ENCODE results near the gene PTBP1.

PTBP1 gene

GRCh38 chr19:778910-779653, 18.2 kb upstream of the PTBP1 start:
- Histone ChIP-seq H3K9me3 (ENCODE audit: control insufficient read depth, low read length) (no peaks in the 10 kb centered on the region), H3K36me3 (ENCODE audit: control insufficient read depth, insufficient read depth, low read length) (no peaks in the 10 kb centered on the region), H3K4me3 (ENCODE audit: low read length) (no peak overlapping the region), H3K9ac (ENCODE audit: low read length) (no peak overlapping the region), H3K4me1 (ENCODE audit: control insufficient read depth, insufficient read depth, low read length) (peaks cover 18% of the 10 kb centered on the region), H3K27me3 (ENCODE audit: control insufficient read depth, insufficient read depth, low read length) (peaks cover 11% of the 10 kb centered on the region)

GRCh38 chr19:780935-781334, 16.3 kb upstream of the PTBP1 start:
- peaks cover 11% of the 10 kb centered on the region for H3K27me3 ChIP-seq (ENCODE audit: control insufficient read depth, insufficient read depth, low read length)
- no peaks in the 10 kb centered on the region for H3K9me3 ChIP-seq (ENCODE audit: control insufficient read depth, low read length)
- no peak overlapping the region for H3K4me3 ChIP-seq (ENCODE audit: low read length)
- H3K4me1 ChIP-seq (ENCODE audit: control insufficient read depth, insufficient read depth, low read length), result peaks cover 18% of the 10 kb centered on the region
- H3K36me3 ChIP-seq (ENCODE audit: control insufficient read depth, insufficient read depth, low read length), result no peaks in the 10 kb centered on the region
- H3K9ac ChIP-seq (ENCODE audit: low read length), result no peak overlapping the region

GRCh38 chr19:781800-782184, 15.5 kb upstream of the PTBP1 start:
- Histone ChIP-seq H3K9me3 (ENCODE audit: control insufficient read depth, low read length) (no peaks in the 10 kb centered on the region), H3K4me3 (ENCODE audit: low read length) (no peak overlapping the region), H3K36me3 (ENCODE audit: control insufficient read depth, insufficient read depth, low read length) (no peaks in the 10 kb centered on the region), H3K27me3 (ENCODE audit: control insufficient read depth, insufficient read depth, low read length) (peaks cover 11% of the 10 kb centered on the region), H3K4me1 (ENCODE audit: control insufficient read depth, insufficient read depth, low read length) (peaks cover 18% of the 10 kb centered on the region), H3K9ac (ENCODE audit: low read length) (no peak overlapping the region)

- no peaks in the 10 kb centered on the region for H3K36me3 ChIP-seq (ENCODE audit: control insufficient read depth, insufficient read depth, low read length)
- peak overlapping the region; percentile 50 for H3K9ac ChIP-seq (ENCODE audit: low read length)
- peaks cover 18% of the 10 kb centered on the region for H3K4me1 ChIP-seq (ENCODE audit: control insufficient read depth, insufficient read depth, low read length)
- no peak overlapping the region for H3K4me3 ChIP-seq (ENCODE audit: low read length)
- H3K9me3 ChIP-seq (ENCODE audit: control insufficient read depth, low read length), result no peaks in the 10 kb centered on the region
- peaks cover 11% of the 10 kb centered on the region for H3K27me3 ChIP-seq (ENCODE audit: control insufficient read depth, insufficient read depth, low read length)
Measured at GRCh38 chr19:782185-782877, 14.9 kb upstream of the PTBP1 start.

- H3K9ac ChIP-seq (ENCODE audit: low read length), result peak overlapping the region; percentile 50
- H3K4me3 ChIP-seq (ENCODE audit: low read length), result no peak overlapping the region
- H3K4me1 ChIP-seq (ENCODE audit: control insufficient read depth, insufficient read depth, low read length), result peaks cover 18% of the 10 kb centered on the region
- no peaks in the 10 kb centered on the region for H3K36me3 ChIP-seq (ENCODE audit: control insufficient read depth, insufficient read depth, low read length)
- H3K9me3 ChIP-seq (ENCODE audit: control insufficient read depth, low read length), result no peaks in the 10 kb centered on the region
- H3K27me3 ChIP-seq (ENCODE audit: control insufficient read depth, insufficient read depth, low read length), result peaks cover 11% of the 10 kb centered on the region
Measured at GRCh38 chr19:782878-783668, 14.2 kb upstream of the PTBP1 start.

- Histone ChIP-seq H3K9ac (ENCODE audit: low read length) (no peak overlapping the region), H3K4me1 (ENCODE audit: control insufficient read depth, insufficient read depth, low read length) (peaks cover 18% of the 10 kb centered on the region), H3K4me3 (ENCODE audit: low read length) (no peak overlapping the region), H3K9me3 (ENCODE audit: control insufficient read depth, low read length) (no peaks in the 10 kb centered on the region), H3K36me3 (ENCODE audit: control insufficient read depth, insufficient read depth, low read length) (no peaks in the 10 kb centered on the region), H3K27me3 (ENCODE audit: control insufficient read depth, insufficient read depth, low read length) (peaks cover 11% of the 10 kb centered on the region)
Measured at GRCh38 chr19:784541-784940, 12.7 kb upstream of the PTBP1 start.

- Histone ChIP-seq H3K4me3 (ENCODE audit: low read length) (no peak overlapping the region), H3K9me3 (ENCODE audit: control insufficient read depth, low read length) (no peaks in the 10 kb centered on the region), H3K4me1 (ENCODE audit: control insufficient read depth, insufficient read depth, low read length) (peaks cover 10% of the 10 kb centered on the region), H3K36me3 (ENCODE audit: control insufficient read depth, insufficient read depth, low read length) (no peaks in the 10 kb centered on the region), H3K27me3 (ENCODE audit: control insufficient read depth, insufficient read depth, low read length) (peaks cover 3% of the 10 kb centered on the region), H3K9ac (ENCODE audit: low read length) (no peak overlapping the region)
Measured at GRCh38 chr19:787536-787935, 9.7 kb upstream of the PTBP1 start.

- H3K9ac ChIP-seq (ENCODE audit: low read length), result no peak overlapping the region
Measured at GRCh38 chr19:788686-788982, 8.6 kb upstream of the PTBP1 start.

GRCh38 chr19:788983-789700, 8.1 kb upstream of the PTBP1 start:
- no peaks in the 10 kb centered on the region for H3K27me3 ChIP-seq (ENCODE audit: control insufficient read depth, insufficient read depth, low read length)
- no peak overlapping the region for H3K4me3 ChIP-seq (ENCODE audit: low read length)
- H3K9ac ChIP-seq (ENCODE audit: low read length), result no peak overlapping the region
- no peaks in the 10 kb centered on the region for H3K9me3 ChIP-seq (ENCODE audit: control insufficient read depth, low read length)
- H3K4me1 ChIP-seq (ENCODE audit: control insufficient read depth, insufficient read depth, low read length), result no peaks in the 10 kb centered on the region
- no peaks in the 10 kb centered on the region for H3K36me3 ChIP-seq (ENCODE audit: control insufficient read depth, insufficient read depth, low read length)

More at GRCh38 chr19:788686-788982, 8.6 kb upstream of the PTBP1 start:
- Histone ChIP-seq H3K27me3 (ENCODE audit: control insufficient read depth, insufficient read depth, low read length) (no peaks in the 10 kb centered on the region), H3K9me3 (ENCODE audit: control insufficient read depth, low read length) (no peaks in the 10 kb centered on the region), H3K4me1 (ENCODE audit: control insufficient read depth, insufficient read depth, low read length) (no peaks in the 10 kb centered on the region), H3K36me3 (ENCODE audit: control insufficient read depth, insufficient read depth, low read length) (no peaks in the 10 kb centered on the region), H3K4me3 (ENCODE audit: low read length) (no peak overlapping the region)

GRCh38 chr19:789701-790060, 7.6 kb upstream of the PTBP1 start:
- no peaks in the 10 kb centered on the region for H3K4me1 ChIP-seq (ENCODE audit: control insufficient read depth, insufficient read depth, low read length)
- no peak overlapping the region for H3K4me3 ChIP-seq (ENCODE audit: low read length)
- H3K27me3 ChIP-seq (ENCODE audit: control insufficient read depth, insufficient read depth, low read length), result no peaks in the 10 kb centered on the region
- no peak overlapping the region for H3K9ac ChIP-seq (ENCODE audit: low read length)
- no peaks in the 10 kb centered on the region for H3K9me3 ChIP-seq (ENCODE audit: control insufficient read depth, low read length)
- H3K36me3 ChIP-seq (ENCODE audit: control insufficient read depth, insufficient read depth, low read length), result no peaks in the 10 kb centered on the region

GRCh38 chr19:791007-791566, 6.2 kb upstream of the PTBP1 start:
- Histone ChIP-seq H3K9me3 (ENCODE audit: control insufficient read depth, low read length) (no peaks in the 10 kb centered on the region), H3K4me1 (ENCODE audit: control insufficient read depth, insufficient read depth, low read length) (no peaks in the 10 kb centered on the region), H3K27me3 (ENCODE audit: control insufficient read depth, insufficient read depth, low read length) (no peaks in the 10 kb centered on the region), H3K4me3 (ENCODE audit: low read length) (no peak overlapping the region), H3K9ac (ENCODE audit: low read length) (no peak overlapping the region), H3K36me3 (ENCODE audit: control insufficient read depth, insufficient read depth, low read length) (no peaks in the 10 kb centered on the region)

All from mucosa of stomach (tissue), 1 donor.